LHCN-M2 (cell line): Measurements from ENCODE around the gene SPACA4. TPM values are rescaled to one million over a fixed set of nuclear protein-coding genes. Genes with fewer than 3 reads are reported as not detected.

Experiments
- DNase-seq: peaks from one replicate; pipeline ENCODE4 v3.0.0-alpha.2; 2012; ENCODE audit warnings: low read depth
- total RNA-seq: library from RNA; depleted of rRNA; stranded (reverse); fragments of >200 nt; gene quantifications from 2 replicates; pipeline ENCODE4 v1.2.3, GENCODE V29; 2014

Gene SPACA4
- total RNA-seq, 1 experiment from 2014 or later, result not detected

DNA sequence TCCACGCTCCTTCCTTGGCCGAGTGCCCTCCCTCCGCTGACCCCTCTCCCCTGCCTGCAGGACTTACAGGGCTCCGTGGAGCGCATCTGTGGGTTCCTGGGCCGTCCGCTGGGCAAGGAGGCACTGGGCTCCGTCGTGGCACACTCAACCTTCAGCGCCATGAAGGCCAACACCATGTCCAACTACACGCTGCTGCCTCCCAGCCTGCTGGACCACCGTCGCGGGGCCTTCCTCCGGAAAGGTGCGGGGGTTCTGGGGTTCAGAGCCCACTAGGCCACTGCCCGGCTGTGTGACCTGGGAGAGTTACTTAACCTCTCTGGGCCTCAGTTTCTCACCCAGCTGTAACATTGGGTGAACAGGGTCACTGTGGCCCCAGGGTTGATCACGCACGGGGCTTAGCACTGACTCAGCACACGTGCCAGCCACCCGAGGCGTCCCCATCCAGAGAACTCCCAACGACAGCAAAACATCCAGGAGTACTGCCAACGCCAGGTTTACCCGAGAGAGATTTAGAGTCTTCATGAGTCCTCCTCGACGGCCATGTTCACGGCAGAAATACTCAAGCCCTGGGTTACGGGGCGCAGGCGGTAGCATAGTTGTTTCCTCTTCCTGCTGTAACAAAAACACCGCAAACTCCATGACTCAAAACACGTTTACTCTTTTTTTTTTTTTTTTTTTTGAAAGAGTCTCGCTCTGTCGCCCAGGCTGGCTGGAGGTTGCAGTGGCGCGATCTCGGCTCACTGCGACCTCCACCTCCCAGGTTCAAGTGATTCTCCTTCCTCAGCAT, 9.7 kb upstream of the SPACA4 start:
- DNase-seq, result no peak

DNA sequence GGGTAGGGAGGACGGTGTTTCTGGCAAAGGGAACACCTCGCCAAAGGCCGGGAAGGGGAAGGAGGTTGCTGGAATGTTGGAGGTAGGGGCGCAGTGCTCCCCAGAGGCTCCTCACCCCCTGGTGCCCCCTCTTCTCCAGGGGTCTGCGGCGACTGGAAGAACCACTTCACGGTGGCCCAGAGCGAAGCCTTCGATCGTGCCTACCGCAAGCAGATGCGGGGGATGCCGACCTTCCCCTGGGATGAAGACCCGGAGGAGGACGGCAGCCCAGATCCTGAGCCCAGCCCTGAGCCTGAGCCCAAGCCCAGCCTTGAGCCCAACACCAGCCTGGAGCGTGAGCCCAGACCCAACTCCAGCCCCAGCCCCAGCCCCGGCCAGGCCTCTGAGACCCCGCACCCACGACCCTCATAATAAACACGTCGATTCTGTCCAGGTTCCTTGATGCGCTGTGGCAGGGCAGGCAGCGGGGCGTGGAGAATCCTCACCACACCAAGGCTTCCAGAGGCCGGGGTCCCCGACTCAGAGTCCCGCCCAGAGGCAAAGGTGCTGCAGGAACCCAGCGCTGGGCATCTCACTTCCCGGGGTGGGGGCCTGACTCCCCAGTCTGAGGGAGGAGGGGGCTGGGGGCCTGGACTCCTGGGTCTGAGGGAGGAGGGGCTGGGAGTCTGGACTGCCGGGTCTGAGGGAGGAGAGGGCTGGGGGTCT, 7.4 kb upstream of the SPACA4 start:
- DNase-seq, result no peak

DNA sequence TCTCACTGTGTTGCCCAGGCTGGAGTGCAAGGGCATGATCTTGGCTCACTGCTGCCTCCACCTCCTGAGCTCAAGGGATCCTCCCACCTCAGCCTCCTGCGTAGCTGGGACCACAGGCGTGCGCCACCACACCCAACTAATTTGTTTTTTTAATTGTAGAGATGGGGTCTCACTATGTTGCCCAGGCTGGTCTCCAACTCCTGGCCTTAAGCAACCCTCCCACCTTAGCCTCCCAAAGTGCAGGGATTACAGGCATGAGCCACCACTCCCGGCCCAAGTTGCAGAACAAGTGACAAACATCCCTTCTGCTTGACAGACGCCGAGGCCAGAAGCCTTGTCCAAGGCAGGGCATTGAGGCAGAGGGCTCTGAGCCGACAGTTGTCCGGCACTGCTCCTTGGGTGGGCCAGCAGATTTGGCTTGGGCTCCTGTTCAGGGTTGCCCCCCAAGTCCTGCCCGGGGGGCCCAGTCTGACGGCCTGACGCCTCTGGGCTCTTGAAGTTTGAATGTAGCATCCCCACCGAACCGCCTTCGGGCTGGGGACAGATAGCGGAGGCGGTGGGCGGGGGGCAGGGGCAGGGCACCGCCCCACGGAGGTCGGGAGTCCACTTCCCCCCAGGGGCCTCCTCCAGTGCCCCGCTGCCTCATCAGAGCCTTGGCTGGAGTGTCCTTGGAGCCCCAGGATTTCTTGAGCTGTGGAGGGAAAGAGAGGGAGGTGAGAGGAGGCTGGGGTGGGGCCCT, 5.7 kb upstream of the SPACA4 start:
- DNase-seq, result no peak

DNA sequence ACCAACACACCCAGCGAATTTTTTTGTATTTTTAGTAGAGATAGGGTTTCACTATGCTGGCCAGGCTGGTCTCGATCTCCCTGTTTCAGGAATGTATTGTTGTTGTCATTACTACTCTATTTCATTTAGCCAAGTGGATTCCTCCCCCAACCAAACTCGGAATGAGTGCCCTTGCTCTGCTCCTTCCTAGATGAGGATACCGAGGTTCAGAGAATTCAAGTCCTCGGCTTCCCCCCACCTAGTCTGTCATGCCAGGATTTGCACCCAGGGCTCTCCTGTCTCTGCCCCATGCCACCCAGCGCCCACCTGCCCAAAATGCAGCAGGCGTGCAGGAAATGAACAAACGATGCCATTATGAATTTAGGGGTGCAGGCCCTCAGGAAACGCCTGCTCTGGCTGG, 3.5 kb upstream of the SPACA4 start:
- no peak for DNase-seq

DNA sequence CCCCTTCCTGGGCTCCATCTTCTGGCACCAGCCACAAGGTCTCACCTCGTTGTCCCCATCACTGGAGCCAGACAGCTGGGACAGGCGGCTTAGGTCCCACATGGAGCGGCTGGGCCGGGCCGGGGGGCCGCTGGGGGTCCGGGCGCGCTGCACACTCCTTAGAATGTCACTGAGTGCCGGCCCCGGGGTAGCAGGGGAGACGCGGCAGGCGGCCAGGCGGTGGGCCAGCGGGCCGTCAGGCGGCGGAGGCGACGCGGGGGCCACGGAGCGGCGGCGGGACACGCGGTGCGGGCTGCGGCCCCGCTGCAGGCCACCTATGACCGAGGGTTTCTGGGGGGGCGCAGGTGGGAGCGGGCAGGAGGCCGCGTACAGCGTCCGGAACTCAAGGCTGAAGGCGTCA, 3.1 kb upstream of the SPACA4 start:
- DNase-seq, result no peak

DNA sequence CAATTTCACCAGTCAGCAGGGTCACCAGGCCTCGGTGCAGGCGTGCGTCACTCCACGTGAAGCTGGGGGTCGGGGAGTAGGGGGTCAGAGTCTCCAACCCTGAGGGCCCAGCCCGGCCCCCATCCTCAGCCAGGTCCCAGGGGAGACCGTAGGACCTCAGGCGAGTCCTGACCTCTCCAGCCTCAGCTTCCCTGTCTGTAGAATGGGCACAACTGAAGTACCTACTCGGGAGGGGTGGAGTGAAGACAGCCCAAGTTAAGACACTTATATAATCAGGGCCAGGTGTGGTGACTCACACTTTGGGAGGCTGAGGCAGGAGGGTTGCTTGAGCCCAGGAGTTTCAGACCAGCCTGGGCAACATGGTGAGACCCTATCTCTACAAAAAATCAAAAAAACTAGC, 2.7 kb upstream of the SPACA4 start:
- DNase-seq, result no peak

DNA sequence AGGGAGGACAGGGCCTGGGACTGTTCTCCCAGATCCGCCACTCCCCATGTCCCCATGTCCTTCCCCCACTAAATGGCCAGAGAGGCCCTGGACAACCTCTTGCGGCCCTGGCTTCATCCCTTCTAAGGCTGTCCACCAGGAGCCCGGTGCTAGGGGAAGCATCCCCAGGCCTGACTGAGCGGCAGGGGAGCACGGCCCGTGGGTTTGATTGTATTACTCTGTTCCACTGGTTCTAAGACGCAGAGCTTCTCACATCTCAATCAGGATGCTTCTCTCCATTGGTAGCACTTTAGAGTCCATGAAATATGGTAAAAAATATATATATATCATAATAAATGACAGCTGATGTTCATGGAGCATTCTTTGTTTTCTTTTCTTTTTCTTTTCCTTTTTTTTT, 815 bp downstream of the SPACA4 start:
- no peak for DNase-seq

DNA sequence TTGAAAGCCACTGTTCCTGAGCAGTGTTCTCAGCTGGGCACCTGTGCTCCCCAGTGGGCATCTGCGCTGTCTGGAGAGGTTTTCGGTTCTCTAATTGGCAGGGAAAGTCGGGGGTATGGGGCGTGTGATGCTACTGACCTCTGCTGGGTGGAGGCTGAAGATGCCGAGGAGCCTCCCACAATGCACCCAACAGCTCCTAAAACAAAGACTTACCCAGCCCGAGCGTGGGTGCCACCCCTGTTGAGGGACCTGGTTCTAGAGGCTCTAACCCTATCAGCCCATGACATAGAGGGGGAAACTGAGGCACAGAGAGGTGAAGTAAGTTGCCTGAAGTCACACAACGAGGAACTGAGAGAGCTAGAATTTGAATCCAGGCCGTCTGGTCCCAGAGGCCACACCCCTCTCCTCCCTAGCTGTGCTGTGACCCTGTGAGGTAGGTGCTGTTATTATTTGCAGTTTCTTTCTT, 2.3 kb downstream of the SPACA4 start:
- DNase-seq, result no peak

DNA sequence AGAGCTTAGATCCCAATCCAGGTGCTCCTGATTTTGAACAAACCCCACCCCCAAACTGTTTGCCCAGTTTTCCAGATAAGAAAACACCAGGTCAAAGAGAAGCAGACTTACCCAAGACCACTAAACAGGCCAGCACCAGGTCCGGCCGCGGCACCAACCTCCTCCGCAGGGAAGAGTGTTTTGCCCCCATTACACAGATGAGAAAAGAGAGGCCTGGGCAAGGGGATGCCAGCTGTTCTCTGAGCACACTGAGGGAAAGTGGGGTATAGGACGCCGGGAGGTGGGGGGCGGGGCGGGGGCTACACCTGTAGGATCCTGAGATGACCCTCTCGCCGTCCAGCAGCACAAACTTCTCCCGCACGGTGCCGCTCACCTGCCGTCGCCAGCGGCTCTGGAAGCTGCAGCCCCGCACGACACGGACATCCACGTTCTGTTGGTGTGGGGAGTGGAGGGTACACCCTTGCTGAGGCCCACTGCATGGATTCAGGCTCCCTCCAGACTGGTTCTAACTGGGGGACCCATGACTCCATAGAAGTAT, 3.1 kb downstream of the SPACA4 start:
- no peak for DNase-seq

DNA sequence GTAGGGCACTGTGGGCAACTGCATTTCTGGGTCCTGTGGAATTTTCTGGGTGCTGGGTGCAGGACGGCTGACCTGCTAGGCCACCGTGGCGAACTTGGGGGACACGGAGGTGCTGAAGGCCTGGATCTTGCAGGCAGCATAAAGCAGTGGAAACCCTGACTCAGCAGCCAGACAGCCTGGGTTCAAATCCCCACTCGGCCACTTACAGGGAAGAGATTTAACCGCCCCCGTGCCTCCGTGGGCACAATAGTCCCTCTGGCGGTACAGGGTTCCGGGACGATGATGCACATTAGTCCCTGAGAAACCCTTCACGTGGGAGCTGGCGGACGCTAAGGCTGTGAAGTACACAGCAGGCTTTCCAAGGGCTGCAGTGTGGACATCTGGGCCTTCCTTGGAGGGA, 5.3 kb downstream of the SPACA4 start:
- DNase-seq, result no peak

DNA sequence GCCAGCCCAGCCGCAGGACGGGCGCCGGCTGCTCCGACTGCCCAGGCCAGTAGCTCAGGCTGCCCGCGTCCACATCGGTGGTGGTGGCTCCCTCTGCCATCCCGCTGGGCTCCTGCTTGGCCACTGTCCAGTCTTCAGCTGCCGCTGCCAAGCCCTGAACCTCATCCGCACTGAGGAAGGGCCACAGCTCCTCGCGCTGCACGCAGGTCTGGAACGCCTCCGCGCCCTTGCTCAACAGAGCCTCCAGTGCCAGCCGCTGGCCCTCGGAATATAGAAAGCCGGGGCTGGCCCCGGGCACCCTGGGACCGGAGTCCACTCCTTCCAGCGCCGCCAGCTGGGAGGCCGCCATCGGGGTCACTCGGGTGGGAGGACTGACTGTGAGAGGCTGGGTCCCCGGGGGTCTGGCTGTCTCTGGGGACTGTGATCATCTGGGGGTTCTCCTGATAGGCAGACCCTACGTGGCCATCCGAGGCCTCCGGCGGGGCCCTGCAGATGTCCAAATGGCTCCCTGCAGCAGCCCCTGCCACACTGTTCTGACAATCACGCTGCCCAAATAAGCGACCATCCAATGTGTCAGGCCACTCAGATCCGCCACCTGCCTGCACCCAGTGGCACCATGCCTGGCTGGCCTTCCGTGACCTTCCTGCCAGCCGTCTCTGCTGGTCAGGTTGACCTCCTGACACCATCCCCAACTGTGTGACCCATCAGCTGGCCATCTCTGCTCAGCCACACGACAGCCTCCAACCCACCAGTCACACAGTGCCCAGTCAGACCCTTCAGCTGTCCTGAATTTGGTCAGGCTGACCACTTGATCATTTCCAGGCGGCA, 6.7 kb downstream of the SPACA4 start:
- peak; percentile 77 for DNase-seq

DNA sequence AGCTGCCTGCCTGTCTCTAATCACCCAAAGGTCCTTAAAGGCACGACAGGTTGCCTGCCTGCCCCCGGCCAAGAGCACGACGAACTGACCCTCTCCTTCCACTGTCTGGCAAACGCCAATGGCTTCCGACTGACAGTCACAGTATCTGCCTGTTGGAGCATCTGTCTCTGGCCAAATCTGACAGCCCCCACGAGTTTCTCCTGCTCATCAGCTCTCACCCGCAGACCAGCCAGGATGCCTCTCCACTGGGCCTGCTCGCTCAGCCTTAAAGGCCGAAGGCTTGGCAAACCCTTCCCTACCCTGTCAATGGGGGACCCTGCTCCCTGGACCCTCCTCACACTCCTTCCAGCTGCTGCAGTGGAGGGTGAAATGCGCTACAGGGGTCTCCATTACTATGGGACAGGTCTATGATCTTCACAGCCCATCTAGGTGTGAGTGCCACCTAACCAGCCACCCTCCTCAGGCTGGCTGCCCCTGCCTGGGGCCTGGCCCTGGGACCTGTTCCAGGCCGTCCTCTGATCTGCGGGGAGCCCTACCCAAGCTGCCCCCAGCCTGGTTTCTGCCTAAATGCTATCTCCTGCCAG, 7.4 kb downstream of the SPACA4 start:
- DNase-seq, result no peak

DNA sequence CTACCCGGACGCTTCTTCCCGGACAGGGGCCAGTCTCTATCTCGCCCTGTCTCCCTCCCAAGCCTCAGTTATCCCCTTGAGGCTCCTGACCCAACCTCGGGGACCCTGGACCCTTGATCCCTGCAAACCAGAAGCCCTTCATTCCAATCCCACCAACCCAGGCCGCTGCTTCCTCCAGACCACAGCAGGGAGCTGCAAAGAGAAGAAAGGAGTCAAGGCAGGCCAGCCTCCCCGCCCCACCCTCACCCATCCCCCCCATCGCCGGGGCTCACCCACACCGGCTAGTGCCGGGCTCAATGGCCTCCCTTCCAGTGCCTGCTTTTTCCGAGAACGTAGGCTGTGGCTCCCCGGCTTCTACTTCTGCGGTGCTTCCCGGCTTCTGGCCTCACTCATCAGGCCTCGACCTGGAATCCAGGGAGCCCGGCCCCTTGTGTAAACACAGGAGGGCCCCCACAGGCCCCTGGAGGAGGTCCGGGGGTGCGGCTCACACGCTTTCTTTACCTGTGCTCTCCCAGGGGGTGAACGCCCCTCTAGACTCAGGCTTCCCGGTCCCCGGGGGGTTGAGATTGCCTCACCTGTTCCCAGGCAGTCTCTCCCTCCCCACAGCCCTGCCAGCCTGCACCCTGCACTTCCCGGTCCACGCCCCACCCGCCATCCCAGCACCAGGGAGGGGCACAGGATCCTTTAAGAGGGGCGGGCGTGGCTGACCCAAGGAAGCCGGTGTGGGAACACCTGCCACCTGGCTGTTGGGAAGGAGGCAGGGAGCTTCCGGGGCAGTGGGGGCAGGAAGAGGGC, 8.1 kb downstream of the SPACA4 start, which contains the start of gene FAM83E:
Gene FAM83E (minus strand): TSS at position 641 of the 795 bp plus-strand sequence. CDS start 1,704 bp downstream, outside the sequence.
- no peak for DNase-seq

DNA sequence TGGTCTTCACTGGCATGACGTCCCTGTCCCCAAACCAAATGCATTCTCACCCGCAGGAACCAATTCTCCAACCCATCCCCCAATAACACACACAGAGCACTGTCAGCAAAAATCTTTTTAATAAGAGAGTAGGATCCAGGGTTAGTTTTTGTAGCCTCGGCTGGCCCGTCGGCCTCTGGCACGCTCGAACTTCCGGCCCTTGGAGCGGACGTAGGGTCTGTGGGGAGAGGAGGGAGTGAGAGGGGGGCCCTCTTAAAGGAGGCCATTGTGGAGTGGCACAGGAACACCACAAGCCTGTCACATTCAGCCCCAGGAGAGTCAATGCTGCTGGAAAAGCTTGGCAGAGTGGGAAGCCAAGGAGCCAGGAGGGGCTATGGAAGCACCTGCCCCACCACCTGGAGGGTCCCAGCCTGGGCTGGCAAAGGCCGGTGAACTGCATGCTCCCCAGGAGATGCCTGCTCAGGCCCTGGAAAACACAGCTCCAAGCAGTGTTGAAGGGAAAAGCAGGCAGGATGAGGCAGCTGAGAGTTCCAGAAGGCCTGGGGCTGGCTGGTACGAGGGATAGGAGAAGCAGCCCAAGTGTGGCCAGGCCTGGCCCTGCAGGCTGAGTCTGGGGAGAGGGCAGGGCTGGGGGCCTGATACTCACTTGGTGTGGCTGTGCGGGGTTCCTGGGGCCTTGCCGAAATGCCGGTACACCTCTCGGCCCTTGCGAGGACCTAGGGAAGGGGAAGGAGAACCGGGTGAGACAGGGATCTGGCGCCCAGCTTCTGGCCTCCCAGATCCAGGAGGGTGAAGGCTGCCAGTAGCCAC, 8.9 kb downstream of the SPACA4 start:
- no peak for DNase-seq

DNA sequence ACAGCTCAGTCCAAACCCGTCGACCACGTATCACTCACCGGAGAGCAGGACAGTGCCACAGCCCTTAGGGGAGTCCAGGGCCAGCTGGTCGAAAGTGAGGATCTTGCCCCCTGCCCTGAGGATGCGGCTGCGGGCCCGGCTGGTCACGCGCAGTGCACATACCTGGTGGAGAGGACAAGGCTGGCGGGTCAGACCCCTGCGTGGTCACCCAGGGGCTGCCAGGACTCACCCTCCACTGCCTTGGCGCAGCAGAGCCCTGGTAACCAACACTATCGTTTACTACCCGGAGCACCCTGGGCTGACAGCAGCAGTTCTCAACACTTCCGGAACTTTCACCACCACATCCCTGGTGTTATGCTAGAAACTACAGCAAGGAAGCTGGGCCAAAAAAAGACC, 9.5 kb downstream of the SPACA4 start:
- no peak for DNase-seq

DNA sequence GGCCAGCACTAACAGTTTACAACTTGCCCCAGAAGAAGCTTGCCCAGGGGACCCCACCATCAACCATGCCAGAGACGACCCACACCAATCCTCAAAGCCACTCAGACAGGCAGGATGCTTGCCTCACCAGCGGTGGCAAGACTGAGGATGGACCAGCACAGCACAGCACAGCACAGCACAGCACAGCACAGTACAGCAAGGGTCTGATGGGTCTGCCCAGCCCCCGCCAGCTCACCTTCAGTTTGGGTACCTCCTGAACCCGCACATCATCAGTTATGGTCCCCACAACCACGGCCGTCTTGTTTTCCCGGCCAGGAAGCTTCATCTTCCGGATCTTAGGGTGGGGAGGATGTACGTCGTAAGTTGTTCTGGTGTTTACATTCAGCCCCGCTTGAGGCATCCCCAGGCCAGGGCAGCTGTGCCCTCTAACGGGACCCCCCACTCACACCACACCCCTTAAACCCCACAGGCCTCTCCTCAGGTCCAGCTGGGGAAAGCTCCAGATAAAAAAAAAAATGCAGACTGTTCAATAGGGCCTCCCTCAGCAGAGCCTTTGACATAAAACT, 10.0 kb downstream of the SPACA4 start:
- no peak for DNase-seq

DNA sequence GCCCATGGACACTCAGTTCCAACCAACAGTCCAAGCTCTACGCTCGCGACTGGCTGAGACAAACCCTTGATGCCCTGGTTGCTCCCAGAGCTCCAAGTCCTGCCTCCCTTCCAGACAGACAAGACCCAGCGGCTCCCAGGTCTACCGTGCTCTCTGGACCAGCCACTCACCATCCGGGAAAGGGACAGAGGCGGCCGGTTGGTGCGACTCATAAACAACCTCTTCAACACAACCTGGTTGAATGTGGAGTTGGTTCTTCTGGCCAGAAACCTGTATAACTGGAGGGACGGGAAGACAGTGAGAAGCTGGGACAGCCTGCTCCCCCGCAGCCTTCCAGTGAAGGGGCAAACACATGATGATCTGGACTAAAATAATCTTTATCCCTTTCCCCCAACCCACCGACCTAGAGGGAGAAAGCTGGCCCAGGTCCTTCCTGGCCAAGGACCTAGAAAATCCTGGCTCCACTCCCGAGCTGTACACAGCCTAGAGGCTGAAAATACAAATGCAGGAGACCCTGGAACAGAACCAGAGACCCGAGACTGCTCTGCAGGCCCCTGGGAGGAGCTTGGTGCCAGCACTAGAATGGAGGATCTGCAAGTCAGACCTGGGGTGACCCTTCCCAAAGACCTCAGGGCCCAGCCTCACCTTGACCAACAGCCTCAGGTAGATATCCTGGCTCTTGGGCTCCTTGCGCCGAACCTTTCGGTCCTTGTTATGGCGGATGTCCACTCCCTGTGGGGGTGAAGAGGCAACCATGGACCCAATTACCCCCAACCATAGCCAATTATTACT, 10.8 kb downstream of the SPACA4 start:
- no peak for DNase-seq
